HL-60 (cell line): ENCODE measurements around the gene CENPP.

Experiments used
- DNase-seq, 2 experiments: peaks; one replicate each; pipeline ENCODE4 v3.0.0-alpha.2; 2010 to 2020; ENCODE audit warnings: low read depth in 1 of 2, low spot score in 1 of 2
- H3K27ac ChIP-seq: fragments of 250-450 bp; sonication (Bioruptor Pico); replicated peaks from 2 replicates; pipeline ENCODE4 v1.5.1; 2020; ENCODE audit warnings: mild to moderate bottlenecking, moderate library complexity
- H3K27me3 ChIP-seq: fragments of 250-450 bp; sonication (Bioruptor Pico); 2 replicates; pipeline ENCODE4 v1.5.1; 2021; ENCODE audit warnings: mild to moderate bottlenecking, moderate library complexity; ENCODE audit not compliant: insufficient read depth, poor library complexity, severe bottlenecking
- H3K4me3 ChIP-seq: replicated peaks from 2 replicates; pipeline ENCODE4 v1.5.1; 2011; ENCODE audit warnings: mild to moderate bottlenecking, control low read depth, low read length; ENCODE audit not compliant: insufficient read depth
- CTCF ChIP-seq: IDR thresholded peaks from one replicate; pipeline ENCODE4 v1.5.1; 2011; ENCODE audit warnings: low read length, control low read depth, inconsistent platforms; ENCODE audit not compliant: insufficient read depth
- GABPA ChIP-seq: IDR thresholded peaks from 2 replicates; pipeline ENCODE4 v1.6.1; 2012; ENCODE audit warnings: low read depth
- POLR2AphosphoS5 ChIP-seq: IDR thresholded peaks from 2 replicates; pipeline ENCODE4 v1.6.1; 2012; ENCODE audit warnings: low read depth
- SPI1 ChIP-seq: IDR thresholded peaks from 2 replicates; pipeline ENCODE4 v1.6.1; 2012; ENCODE audit warnings: low read depth, mild to moderate bottlenecking, borderline replicate concordance
- TF ChIP-seq, protein P1 (sequence below): IDR thresholded peaks from 2 replicates; pipeline ENCODE4 v1.6.1; 2012; ENCODE audit warnings: low read depth; ENCODE audit not compliant: insufficient replicate concordance

The CENPP gene

GRCh38 chr9:92500725-92501124 lies 175.0 kb downstream of the CENPP start:
- Histone ChIP-seq H3K27ac (no peak overlapping the region), H3K27me3 (no peaks in the 10 kb centered on the region), H3K4me3 (no peak overlapping the region)
- no peak for DNase-seq
- no peak for TF ChIP-seq GABPA
- TF ChIP-seq CTCF, result no peak
- TF ChIP-seq, protein P1, sequence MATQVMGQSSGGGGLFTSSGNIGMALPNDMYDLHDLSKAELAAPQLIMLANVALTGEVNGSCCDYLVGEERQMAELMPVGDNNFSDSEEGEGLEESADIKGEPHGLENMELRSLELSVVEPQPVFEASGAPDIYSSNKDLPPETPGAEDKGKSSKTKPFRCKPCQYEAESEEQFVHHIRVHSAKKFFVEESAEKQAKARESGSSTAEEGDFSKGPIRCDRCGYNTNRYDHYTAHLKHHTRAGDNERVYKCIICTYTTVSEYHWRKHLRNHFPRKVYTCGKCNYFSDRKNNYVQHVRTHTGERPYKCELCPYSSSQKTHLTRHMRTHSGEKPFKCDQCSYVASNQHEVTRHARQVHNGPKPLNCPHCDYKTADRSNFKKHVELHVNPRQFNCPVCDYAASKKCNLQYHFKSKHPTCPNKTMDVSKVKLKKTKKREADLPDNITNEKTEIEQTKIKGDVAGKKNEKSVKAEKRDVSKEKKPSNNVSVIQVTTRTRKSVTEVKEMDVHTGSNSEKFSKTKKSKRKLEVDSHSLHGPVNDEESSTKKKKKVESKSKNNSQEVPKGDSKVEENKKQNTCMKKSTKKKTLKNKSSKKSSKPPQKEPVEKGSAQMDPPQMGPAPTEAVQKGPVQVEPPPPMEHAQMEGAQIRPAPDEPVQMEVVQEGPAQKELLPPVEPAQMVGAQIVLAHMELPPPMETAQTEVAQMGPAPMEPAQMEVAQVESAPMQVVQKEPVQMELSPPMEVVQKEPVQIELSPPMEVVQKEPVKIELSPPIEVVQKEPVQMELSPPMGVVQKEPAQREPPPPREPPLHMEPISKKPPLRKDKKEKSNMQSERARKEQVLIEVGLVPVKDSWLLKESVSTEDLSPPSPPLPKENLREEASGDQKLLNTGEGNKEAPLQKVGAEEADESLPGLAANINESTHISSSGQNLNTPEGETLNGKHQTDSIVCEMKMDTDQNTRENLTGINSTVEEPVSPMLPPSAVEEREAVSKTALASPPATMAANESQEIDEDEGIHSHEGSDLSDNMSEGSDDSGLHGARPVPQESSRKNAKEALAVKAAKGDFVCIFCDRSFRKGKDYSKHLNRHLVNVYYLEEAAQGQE, result no peak
- no peak for TF ChIP-seq SPI1
- TF ChIP-seq POLR2AphosphoS5, result no peak

DNA sequence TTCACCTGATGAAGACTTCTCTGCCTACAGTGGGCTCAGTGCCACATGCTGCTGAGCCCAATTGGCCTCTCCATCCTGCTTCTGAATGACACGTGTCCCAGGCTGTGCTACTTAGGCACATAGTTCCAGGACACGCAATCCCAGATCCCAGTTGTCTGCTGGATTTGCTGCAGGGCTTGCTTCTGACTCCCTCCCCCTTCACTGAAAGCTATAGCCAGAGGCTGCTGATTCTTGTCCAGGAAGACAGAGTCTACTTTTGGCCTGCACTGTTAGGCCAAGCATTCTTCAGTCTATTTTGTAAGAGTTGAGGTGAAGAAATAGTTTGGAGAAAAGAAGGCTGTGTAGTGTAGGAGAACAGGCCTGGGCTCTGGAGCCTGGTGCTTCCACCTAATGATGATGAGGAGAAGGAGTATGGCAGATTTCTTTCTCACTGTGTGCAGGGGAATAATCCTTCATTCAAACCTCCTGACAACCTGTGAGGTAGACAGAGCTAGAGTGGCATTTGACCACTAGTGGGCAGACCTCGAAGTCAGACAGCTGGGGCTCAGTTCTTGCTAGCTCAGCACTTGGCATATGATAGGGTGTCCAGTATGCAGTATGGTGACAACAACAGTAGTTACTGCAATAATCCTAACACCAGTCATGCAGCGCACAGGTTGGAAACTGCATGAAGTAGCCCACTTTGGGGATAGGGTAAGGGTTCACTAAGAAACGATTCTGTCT lies 176.1 kb downstream of the CENPP start:
- peak in 1 of 2 experiments; percentile 53 for DNase-seq
- H3K27ac ChIP-seq, result no peak overlapping the region
- no peaks in the 10 kb centered on the region for H3K27me3 ChIP-seq
- no peak overlapping the region for H3K4me3 ChIP-seq
- TF ChIP-seq GABPA, result no peak
- peak; percentile 72 for TF ChIP-seq CTCF

GRCh38 chr9:92503156-92503555 lies 177.4 kb downstream of the CENPP start:
- Histone ChIP-seq H3K27ac (no peak overlapping the region), H3K27me3 (no peaks in the 10 kb centered on the region), H3K4me3 (no peak overlapping the region)
- DNase-seq, result no peak
- TF ChIP-seq POLR2AphosphoS5, result no peak
- TF ChIP-seq GABPA, result no peak
- TF ChIP-seq SPI1, result no peak
- TF ChIP-seq, protein P1, result no peak
- no peak for TF ChIP-seq CTCF

DNA sequence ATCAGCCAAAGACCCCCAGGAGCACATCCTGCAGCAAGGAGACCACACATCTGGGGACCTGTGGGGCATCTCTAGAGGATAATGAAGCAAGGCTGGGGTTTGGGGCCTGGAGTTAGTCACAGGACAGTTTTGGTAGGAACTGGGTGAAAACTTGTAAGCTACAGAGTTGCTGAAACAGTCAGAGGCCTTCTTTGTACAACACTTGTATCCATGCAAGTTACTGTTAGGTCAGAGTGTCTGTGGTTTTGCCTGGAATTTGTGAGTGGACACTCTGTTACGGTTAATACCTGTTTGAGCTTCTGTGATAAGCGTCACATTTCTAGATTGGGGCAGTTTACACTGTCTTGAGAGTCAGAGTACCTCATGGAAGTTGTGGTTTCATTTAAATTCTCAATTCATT lies 179.1 kb downstream of the CENPP start:
- DNase-seq, result no peak
- TF ChIP-seq SPI1 (no peak), CTCF (no peak), GABPA (no peak), POLR2AphosphoS5 (no peak)
- TF ChIP-seq, protein P1, result no peak
- H3K27ac ChIP-seq, result no peak overlapping the region

More for the DNA sequence above, 179.1 kb downstream of the CENPP start:
- Histone ChIP-seq H3K4me3 (no peak overlapping the region), H3K27me3 (no peaks in the 10 kb centered on the region)
